Measurements from ENCODE around the gene CD38. TPM values are rescaled to one million over a fixed set of nuclear protein-coding genes. Genes with fewer than 3 reads are reported as not detected.
"Not testable (repeated sequence)": the region's sequence is repeated elsewhere in the genome, so short reads cannot be mapped to it uniquely, and the experiment has no call there.

CD38 gene
- total RNA-seq, 2 experiments from 2014 or later: 99.9 to 110 TPM

DNA sequence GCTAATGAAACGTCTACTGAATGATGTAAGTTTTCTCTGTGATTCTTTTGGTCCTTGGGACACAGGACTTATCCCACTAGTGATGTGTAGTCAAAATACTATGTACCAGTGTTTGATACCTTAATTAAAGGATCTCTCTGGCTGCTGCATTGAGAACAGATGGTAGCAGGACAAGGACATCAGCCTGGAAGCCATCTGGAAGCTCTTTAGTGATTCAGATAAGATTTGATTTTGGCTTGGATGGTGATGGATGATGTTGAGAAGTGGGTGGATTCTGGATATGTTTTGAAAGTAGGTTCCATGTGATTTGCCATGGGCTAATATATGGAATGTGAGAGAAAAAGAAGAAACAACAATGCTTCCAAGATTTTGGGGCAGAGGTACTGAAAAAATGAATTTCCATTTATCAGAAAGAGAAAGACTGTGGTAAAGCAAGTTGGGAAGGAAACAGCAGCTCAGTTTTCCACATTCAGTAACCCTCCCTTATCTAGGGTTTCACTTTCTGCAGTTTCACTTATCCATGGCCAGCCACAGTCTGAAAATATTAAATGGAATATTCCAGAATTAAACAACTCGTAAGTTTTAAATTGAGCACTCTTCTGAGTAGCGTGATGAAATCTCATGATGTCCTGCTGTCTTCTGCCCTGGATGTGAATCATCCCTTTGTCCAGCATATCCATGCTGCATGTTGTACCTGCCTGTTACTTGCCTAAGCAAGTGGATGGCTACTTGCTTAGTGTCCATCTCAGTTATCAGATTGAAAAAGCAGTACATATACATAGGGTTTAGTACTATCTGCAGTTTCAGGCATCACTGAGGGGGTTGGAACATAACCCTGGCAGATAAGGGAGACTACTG, 15.6 kb downstream of the CD38 start:
- ATAC-seq (ENCODE audit: low read depth): no peak
- no peak for DNase-seq
- peak overlapping the region; percentile 45 for H3K27ac Mint-ChIP-seq
- peaks cover 48% of the 10 kb centered on the region for H3K36me3 Mint-ChIP-seq
- H3K4me3 Mint-ChIP-seq: no peak overlapping the region
- no peaks in the 10 kb centered on the region for H3K9me3 Mint-ChIP-seq
- H3K4me1 Mint-ChIP-seq: peaks cover 30% of the 10 kb centered on the region
- H3K27me3 Mint-ChIP-seq: no peaks in the 10 kb centered on the region
- POLR2A ChIA-PET: interaction anchor here (1.4 kb wide), 1 partner anchor 15 kb away, joined by 4 read pairs; no protein-coding TSS in a partner anchor

DNA sequence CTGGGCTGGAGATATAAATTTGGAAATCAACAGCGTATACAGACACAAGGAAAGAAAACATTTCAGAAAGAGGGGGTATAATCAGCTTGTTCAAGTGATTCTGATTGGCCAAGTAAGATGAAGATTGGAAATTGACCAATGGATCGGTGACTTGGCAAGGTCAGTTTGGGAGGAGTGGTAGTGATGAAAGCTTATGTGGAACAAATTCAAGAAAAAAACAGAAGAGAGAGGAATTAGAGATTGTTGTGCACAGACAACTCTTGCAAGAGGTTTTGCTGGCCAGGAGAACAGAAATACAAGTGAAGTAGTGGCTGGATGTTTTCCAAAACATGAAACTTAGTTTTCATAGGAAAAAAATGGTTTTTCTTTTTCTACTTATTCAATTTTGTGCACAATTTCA, 16.3 kb downstream of the CD38 start:
- H3K36me3 Mint-ChIP-seq: peaks cover 43% of the 10 kb centered on the region
- H3K9me3 Mint-ChIP-seq: no peaks in the 10 kb centered on the region
- H3K27ac Mint-ChIP-seq: no peak overlapping the region
- peaks cover 30% of the 10 kb centered on the region for H3K4me1 Mint-ChIP-seq
- no peaks in the 10 kb centered on the region for H3K27me3 Mint-ChIP-seq
- DNase-seq (no peak), ATAC-seq (ENCODE audit: low read depth) (no peak)
- POLR2A ChIA-PET: interaction anchor here (1.4 kb wide), 1 partner anchor 15 kb away, joined by 4 read pairs; no protein-coding TSS in a partner anchor
- no peak overlapping the region for H3K4me3 Mint-ChIP-seq

DNA sequence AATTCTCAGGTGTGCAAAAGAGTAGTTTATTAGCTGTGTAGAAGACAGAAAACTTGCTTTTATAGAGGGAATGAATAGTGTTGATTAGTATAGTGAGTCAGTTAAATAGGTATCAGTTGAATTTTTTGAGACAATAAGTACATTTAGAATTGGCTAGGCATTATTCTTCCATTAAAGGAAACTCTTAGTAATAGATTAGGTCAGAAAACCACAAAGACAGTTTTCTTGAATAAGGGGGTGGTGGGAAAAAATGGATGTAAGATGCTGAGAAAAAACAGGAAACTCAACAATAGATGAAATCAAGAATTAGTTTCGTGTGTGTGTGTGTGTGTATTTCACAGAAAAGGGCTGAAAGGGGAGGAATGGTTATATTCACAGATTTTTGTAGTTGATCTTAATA, 16.8 kb downstream of the CD38 start:
- DNase-seq (no peak), ATAC-seq (ENCODE audit: low read depth) (no peak)
- Mint-ChIP-seq H3K27ac (no peak overlapping the region), H3K36me3 (peaks cover 43% of the 10 kb centered on the region), H3K4me3 (no peak overlapping the region), H3K9me3 (no peaks in the 10 kb centered on the region), H3K27me3 (no peaks in the 10 kb centered on the region), H3K4me1 (peaks cover 33% of the 10 kb centered on the region)
- POLR2A ChIA-PET: no interaction called here

DNA sequence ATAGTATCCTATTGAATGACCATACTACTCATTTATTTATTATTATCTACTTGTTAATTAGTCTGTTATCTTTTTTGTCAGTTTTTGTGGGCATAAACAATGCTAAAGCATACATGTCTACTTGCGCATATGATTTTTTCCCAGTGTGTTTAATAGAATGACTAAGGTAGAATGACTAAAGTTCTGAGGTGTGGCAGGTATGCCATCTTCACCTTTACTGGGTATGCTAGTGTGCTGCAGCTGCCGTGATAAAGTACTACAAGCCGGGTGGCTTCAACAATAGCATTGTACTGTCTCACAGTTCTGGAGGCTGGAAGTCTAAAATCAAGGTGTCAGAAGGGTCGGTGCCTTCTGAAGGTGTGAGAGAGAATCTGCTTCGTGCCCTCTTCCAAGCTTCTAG, 19.2 kb downstream of the CD38 start:
- POLR2A ChIA-PET: no interaction called here
- ATAC-seq (ENCODE audit: low read depth): no peak
- H3K9me3 Mint-ChIP-seq: no peaks in the 10 kb centered on the region
- no peak overlapping the region for H3K27ac Mint-ChIP-seq
- no peaks in the 10 kb centered on the region for H3K27me3 Mint-ChIP-seq
- H3K4me1 Mint-ChIP-seq: peaks cover 42% of the 10 kb centered on the region
- H3K36me3 Mint-ChIP-seq: peaks cover 54% of the 10 kb centered on the region
- DNase-seq: no peak
- H3K4me3 Mint-ChIP-seq: no peak overlapping the region

DNA sequence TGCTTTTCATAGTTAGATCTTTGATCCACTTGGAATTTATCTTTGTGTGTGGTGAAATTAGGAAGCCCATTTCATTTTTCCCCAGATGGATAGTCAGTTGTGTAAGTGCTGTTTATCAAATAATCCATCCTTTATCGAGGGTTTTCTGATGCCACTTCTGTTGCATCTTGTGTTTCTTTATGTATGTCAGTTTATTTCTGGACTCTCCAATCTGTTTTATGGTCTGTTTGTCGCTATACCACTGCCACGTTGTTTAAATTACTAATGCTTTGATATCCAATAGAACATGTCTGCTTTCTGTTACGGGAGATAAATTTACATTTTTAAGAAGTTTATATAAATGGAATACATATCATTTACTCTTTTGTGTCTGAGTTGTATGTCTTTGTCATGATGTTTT, 21.0 kb downstream of the CD38 start:
- POLR2A ChIA-PET: interaction anchor here (1.4 kb wide), 1 partner anchor 17 kb away, joined by 3 read pairs; no protein-coding TSS in a partner anchor
- Mint-ChIP-seq H3K27ac (no peak overlapping the region), H3K4me3 (no peak overlapping the region), H3K9me3 (no peaks in the 10 kb centered on the region), H3K4me1 (peaks cover 44% of the 10 kb centered on the region), H3K36me3 (peaks cover 41% of the 10 kb centered on the region), H3K27me3 (no peaks in the 10 kb centered on the region)
- ATAC-seq (ENCODE audit: low read depth): no peak
- DNase-seq: no peak

DNA sequence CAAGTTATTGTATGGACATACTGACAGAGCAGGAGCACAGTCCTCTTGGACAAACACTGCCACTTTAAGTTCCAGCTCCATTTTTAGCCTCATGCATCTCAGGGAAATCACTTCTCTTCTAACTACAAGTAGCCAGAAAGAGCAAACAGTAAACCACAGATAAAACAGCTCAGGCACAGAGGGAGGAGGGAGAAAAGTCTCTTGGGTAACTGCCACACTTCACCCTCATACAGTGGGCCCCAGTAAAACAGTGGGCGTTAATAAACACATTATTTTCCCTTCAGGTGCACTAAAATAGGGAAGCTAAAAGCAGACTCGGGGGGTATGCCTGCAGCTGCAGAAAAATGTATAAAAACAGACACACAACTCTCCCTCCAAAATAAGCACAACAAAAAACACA, 21.6 kb downstream of the CD38 start:
- POLR2A ChIA-PET: interaction anchor here (1.4 kb wide), 1 partner anchor 17 kb away, joined by 3 read pairs; no protein-coding TSS in a partner anchor
- peaks cover 43% of the 10 kb centered on the region for H3K4me1 Mint-ChIP-seq
- H3K36me3 Mint-ChIP-seq: peaks cover 38% of the 10 kb centered on the region
- no peaks in the 10 kb centered on the region for H3K9me3 Mint-ChIP-seq
- H3K27ac Mint-ChIP-seq: peak overlapping the region; percentile 9
- no peak overlapping the region for H3K4me3 Mint-ChIP-seq
- no peak for DNase-seq
- no peaks in the 10 kb centered on the region for H3K27me3 Mint-ChIP-seq
- ATAC-seq (ENCODE audit: low read depth): no peak

DNA sequence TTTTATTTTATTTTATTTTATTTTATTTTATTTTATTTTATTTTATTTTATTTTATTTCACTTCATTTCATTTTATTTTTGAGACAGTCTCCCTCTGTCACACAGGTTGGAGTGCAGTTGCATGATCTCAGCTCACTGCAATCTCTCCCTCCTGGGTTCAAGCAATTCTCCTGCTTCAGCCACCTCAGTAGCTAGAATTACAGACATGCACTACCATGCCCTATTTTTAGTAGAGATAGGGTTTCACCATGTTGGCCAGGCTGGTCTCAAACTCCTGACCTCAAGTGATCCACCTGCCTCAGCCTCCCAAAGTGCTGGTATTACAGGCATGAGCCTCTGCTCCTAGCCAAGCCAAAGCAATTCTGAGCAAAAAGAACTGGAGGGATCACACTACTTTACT, 24.4 kb downstream of the CD38 start:
- Mint-ChIP-seq H3K4me1 (peaks cover 55% of the 10 kb centered on the region), H3K36me3 (peaks cover 40% of the 10 kb centered on the region)
- H3K27ac Mint-ChIP-seq; POLR2A ChIA-PET; DNase-seq; H3K4me3 Mint-ChIP-seq; ATAC-seq (ENCODE audit: low read depth); H3K9me3 Mint-ChIP-seq; H3K27me3 Mint-ChIP-seq: not testable (repeated sequence)

DNA sequence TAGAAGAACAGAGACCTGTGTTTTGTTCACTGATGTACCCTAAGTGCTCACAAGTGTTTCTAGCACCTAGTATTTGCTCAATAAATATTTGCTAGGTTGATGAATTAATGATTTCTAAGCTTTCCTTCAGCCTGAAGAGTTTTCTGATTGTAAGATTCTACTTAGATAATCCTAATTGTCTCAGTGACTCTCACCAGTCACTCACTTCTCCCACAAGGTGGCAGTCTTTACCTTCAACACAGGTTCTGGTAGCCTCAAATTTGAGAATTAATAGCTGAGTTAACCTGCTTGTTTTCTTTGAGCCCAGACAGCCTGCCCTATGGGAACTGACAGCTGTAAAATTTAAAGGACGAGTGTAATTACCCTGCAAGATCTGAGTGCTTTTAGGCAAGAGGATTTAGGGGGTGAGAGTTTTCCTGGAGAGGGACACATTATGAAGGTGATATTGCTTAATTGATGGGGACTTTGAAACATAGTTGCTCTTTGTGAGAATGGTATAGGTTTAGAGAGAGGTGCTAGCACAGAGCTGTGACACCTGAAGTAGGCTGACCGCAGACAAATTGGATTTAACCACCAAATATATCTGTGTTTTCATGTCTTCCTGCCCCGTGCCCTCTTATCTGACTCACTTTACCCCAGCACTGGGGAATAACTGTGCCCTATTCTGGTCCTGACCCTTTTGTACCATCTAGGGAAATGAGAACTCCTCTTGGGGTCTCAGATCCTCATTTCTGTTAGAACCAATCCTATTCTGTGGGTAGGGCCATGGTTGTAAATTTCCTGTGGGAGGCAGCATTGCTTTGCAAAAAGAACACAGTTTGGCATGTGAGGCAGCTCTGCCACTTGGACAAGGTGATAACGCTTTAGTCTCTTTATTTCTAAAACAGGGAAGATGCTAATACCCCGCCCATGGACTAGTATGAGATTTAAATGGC, 27.7 kb downstream of the CD38 start:
- no peak overlapping the region for H3K4me3 Mint-ChIP-seq
- no peaks in the 10 kb centered on the region for H3K9me3 Mint-ChIP-seq
- ATAC-seq (ENCODE audit: low read depth): peak; percentile 60
- H3K27ac Mint-ChIP-seq: peak overlapping the region; percentile 13
- DNase-seq: no peak
- H3K27me3 Mint-ChIP-seq: no peaks in the 10 kb centered on the region
- peaks cover 62% of the 10 kb centered on the region for H3K4me1 Mint-ChIP-seq
- H3K36me3 Mint-ChIP-seq: peaks cover 41% of the 10 kb centered on the region
- POLR2A ChIA-PET: no interaction called here

DNA sequence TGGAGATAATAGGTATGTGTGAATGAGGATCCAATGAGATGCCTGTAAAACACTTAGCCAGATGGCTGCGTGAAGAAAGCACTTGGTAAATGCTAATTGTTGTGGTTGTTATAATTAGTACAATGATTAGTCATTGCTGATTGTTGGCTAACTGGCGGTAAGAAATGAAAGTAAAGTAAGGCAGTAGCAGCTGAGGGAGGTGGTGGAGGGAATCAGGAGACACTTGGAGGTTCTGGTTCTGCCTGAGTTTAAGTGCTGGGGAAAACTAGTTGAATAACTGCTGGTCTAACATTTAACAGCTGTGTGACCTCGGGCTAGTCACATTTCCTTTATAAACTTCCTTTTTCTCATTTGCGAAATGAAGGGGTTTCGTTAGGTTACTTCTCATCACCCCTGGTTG, 30.9 kb downstream of the CD38 start:
- POLR2A ChIA-PET: no interaction called here
- Mint-ChIP-seq H3K36me3 (peaks cover 52% of the 10 kb centered on the region), H3K27me3 (no peaks in the 10 kb centered on the region), H3K4me1 (peaks cover 57% of the 10 kb centered on the region), H3K9me3 (peaks cover 2% of the 10 kb centered on the region), H3K27ac (no peak overlapping the region), H3K4me3 (peak overlapping the region; percentile 50)
- ATAC-seq (ENCODE audit: low read depth) (no peak), DNase-seq (no peak)

DNA sequence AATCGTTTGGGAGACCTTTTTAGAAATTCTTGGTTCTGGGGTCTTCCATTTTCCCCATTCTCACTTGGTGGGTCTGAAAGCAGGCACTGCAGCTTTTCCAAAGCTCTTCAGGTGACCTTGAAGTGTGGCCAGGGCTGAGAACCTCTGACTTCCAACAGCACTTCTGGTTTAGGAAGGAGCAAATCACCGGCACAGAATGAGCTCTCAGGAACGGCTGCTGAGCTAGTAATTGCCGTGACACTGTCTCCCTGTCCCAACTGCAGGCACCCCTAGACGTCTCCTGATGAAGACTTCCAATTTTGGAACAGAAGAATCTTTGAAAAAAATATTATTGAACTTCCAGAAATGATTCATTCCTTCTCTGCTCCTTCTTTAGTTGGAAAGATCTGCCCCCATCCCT, 31.3 kb downstream of the CD38 start:
- Mint-ChIP-seq H3K27me3 (no peaks in the 10 kb centered on the region), H3K4me3 (no peak overlapping the region), H3K27ac (no peak overlapping the region), H3K4me1 (peaks cover 58% of the 10 kb centered on the region), H3K9me3 (peaks cover 2% of the 10 kb centered on the region), H3K36me3 (peaks cover 56% of the 10 kb centered on the region)
- DNase-seq (no peak), ATAC-seq (ENCODE audit: low read depth) (no peak)
- POLR2A ChIA-PET: no interaction called here

DNA sequence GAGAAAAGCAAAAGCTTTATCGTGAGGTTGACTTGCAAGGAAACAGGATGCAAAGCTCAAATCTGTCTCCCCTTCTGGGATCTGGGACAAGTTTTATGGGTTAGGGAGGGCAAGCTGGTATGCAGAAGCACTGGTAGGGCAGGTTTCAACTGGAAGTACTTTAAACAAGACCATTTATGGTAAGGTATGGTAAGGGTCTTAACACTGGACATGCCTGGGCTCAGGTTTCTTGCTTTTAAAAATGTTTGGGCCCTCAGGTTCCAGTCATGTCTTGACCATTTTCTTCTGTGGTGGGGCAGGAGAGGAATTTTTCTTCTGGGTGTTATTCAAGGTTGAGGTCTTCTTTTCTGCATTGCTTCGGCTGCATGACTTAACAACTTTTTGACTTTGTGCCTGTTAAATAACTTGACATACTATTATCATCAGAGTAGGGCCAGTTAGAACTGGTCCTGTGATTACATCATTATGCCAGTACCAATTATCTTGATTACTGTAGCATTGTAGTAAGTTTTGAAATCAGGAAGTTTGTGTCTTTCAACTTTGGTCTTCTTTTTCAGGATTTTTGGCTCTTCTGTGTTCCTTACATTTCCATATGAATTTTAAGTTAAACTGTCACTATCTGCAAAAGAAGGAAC, 33.7 kb downstream of the CD38 start:
- ATAC-seq (ENCODE audit: low read depth): no peak
- POLR2A ChIA-PET: no interaction called here
- no peak for DNase-seq
- peaks cover 2% of the 10 kb centered on the region for H3K9me3 Mint-ChIP-seq
- peak overlapping the region; percentile 7 for H3K27ac Mint-ChIP-seq
- no peaks in the 10 kb centered on the region for H3K27me3 Mint-ChIP-seq
- H3K36me3 Mint-ChIP-seq: peaks cover 65% of the 10 kb centered on the region
- H3K4me3 Mint-ChIP-seq: no peak overlapping the region
- peaks cover 44% of the 10 kb centered on the region for H3K4me1 Mint-ChIP-seq

DNA sequence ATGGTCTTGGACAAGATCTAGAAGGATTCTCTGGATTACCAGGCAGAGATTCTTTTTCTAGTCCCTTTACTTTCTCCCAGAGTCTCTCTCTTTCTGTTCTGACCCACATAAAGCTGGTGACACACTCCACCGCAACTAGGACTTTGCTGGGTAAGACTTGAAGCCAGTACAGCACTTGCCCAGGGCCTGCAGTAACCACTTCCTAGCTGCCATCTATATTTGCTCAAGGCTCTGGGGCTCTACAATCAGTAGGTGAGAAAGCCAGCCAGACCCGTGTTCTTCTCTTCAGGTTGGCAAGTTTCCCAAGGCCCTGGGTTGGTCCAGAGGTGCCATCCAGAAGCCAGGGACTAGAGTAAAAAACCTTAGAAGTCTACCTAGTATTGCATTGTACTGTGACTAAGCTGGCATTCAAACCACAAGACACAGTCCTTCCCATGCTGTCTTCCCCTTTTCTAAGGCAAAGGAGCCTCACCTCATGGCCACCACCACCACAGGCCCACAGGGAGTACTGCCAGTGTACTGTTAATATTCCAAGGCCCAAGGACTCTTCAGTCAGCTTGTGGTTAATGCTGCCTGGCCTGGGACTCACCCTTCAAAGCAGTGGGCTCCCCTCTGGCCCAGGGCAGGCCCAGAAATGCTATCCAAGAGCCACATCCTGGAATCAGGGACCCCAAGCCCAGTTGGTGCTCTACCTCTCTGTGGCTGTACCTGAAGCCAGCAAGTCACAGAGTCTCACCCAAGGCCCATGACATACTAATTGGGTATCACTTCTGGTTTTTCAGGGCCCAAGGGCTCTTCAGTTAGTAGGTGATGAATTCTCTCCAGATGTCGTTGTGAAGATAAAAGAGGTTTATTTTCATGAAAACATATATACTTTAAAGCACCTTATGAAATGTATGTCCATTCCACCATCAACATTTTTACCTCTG, 54.7 kb downstream of the CD38 start:
- no peaks in the 10 kb centered on the region for H3K27me3 Mint-ChIP-seq
- POLR2A ChIA-PET: no interaction called here
- H3K4me1 Mint-ChIP-seq: peaks cover 25% of the 10 kb centered on the region
- H3K4me3 Mint-ChIP-seq: no peak overlapping the region
- H3K36me3 Mint-ChIP-seq: peaks cover 87% of the 10 kb centered on the region
- H3K9me3 Mint-ChIP-seq: peaks cover 4% of the 10 kb centered on the region
- H3K27ac Mint-ChIP-seq: peak overlapping the region; percentile 52
- ATAC-seq (ENCODE audit: low read depth): no peak
- DNase-seq: no peak

All from activated naive CD8-positive, alpha-beta T cell treated with anti-CD3 and anti-CD28 coated beads, Interleukin-2, amount 10 ng/mL, durations not matched to agents 7 days and 5 days (primary cell).